Subcutaneous abdominal adipose tissue (tissue), 5 donors: ENCODE measurements around the gene GREB1.
A peak's percentile ranks its signal among the peaks of the same experiment; 100 is the strongest.

Experiments used
- H3K27ac ChIP-seq: one replicate; pipeline ENCODE4 v1.7.0; 2013; ENCODE audit warnings: low read depth, mild to moderate bottlenecking, inconsistent platforms, low read length, moderate library complexity
- H3K27me3 ChIP-seq, 5 donors: one replicate each; pipeline ENCODE4 v1.7.0; 2013; ENCODE audit warnings: low read length in 5 of 5, inconsistent platforms in 1 of 5; ENCODE audit not compliant: control insufficient read depth in 5 of 5, insufficient read depth in 4 of 5
- H3K36me3 ChIP-seq, 5 donors: one replicate each; pipeline ENCODE4 v1.7.0; 2013; ENCODE audit warnings: low read length in 5 of 5; ENCODE audit not compliant: control insufficient read depth in 5 of 5, insufficient read depth in 5 of 5
- H3K4me1 ChIP-seq, 5 donors: one replicate each; pipeline ENCODE4 v1.7.0; 2013; ENCODE audit warnings: low read length in 5 of 5, mild to moderate bottlenecking in 3 of 5, moderate library complexity in 1 of 5; ENCODE audit not compliant: control insufficient read depth in 5 of 5, insufficient read depth in 5 of 5
- H3K4me3 ChIP-seq, 5 donors: one replicate each; pipeline ENCODE4 v1.7.0; 2013; ENCODE audit warnings: low read length in 5 of 5, low read depth in 1 of 5
- H3K9ac ChIP-seq, 5 donors: one replicate each; pipeline ENCODE4 v1.7.0; 2013; ENCODE audit warnings: low read length in 5 of 5, mild to moderate bottlenecking in 4 of 5, moderate library complexity in 3 of 5
- H3K9me3 ChIP-seq, 5 donors: one replicate each; pipeline ENCODE4 v1.7.0; 2013; ENCODE audit warnings: low read length in 5 of 5; ENCODE audit not compliant: control insufficient read depth in 5 of 5
- donor health status: healthy.
- donor health status: healthy.
- donor health status: healthy.
- donor health status: healthy.
- donor health status: healthy.

Gene GREB1

GRCh38 chr2:11498543-11499034 lies 35.3 kb upstream of the GREB1 start:
- no peak overlapping the region for H3K9ac ChIP-seq
- H3K36me3 ChIP-seq = no peaks in the 10 kb centered on the region
- peaks cover 0 to 8% (median 2%) of the 10 kb centered on the region in 5 donors for H3K27me3 ChIP-seq
- H3K27ac ChIP-seq = no peak overlapping the region
- H3K9me3 ChIP-seq = peaks cover 0 to 9% (median 2%) of the 10 kb centered on the region in 5 donors
- peak overlapping the region in 1 of 5 donors; percentile 23 for H3K4me3 ChIP-seq
- H3K4me1 ChIP-seq = peaks cover 0 to 20% (median 13%) of the 10 kb centered on the region in 5 donors

GRCh38 chr2:11499081-11499743 lies 34.6 kb upstream of the GREB1 start:
- Histone ChIP-seq H3K27ac (no peak overlapping the region), H3K9ac (no peak overlapping the region)

GRCh38 chr2:11500702-11501303 lies 33.0 kb upstream of the GREB1 start:
- Histone ChIP-seq H3K4me3 (no peak overlapping the region), H3K27ac (no peak overlapping the region), H3K36me3 (no peaks in the 10 kb centered on the region), H3K9ac (no peak overlapping the region), H3K4me1 (peaks cover 0 to 20% (median 13%) of the 10 kb centered on the region in 5 donors), H3K27me3 (peaks cover 0 to 3% (median 0%) of the 10 kb centered on the region in 5 donors), H3K9me3 (peaks cover 0 to 10% (median 2%) of the 10 kb centered on the region in 5 donors)

More at GRCh38 chr2:11499081-11499743, 34.6 kb upstream of the GREB1 start:
- Histone ChIP-seq H3K4me1 (peaks cover 0 to 20% (median 13%) of the 10 kb centered on the region in 5 donors), H3K27me3 (peaks cover 0 to 8% (median 2%) of the 10 kb centered on the region in 5 donors), H3K4me3 (no peak overlapping the region), H3K36me3 (no peaks in the 10 kb centered on the region), H3K9me3 (peaks cover 0 to 10% (median 2%) of the 10 kb centered on the region in 5 donors)

GRCh38 chr2:11502740-11503292 lies 31.0 kb upstream of the GREB1 start:
- no peak overlapping the region for H3K27ac ChIP-seq
- H3K9me3 ChIP-seq = peaks cover 0 to 10% (median 2%) of the 10 kb centered on the region in 5 donors
- H3K4me3 ChIP-seq = no peak overlapping the region
- peaks cover 0 to 20% (median 11%) of the 10 kb centered on the region in 5 donors for H3K4me1 ChIP-seq
- no peak overlapping the region for H3K9ac ChIP-seq
- H3K36me3 ChIP-seq = no peaks in the 10 kb centered on the region
- H3K27me3 ChIP-seq = no peaks in the 10 kb centered on the region

- H3K4me1 ChIP-seq = peaks cover 0 to 16% (median 8%) of the 10 kb centered on the region in 5 donors
- H3K36me3 ChIP-seq = no peaks in the 10 kb centered on the region
- H3K27ac ChIP-seq = no peak overlapping the region
Observed at GRCh38 chr2:11503354-11503927, 30.4 kb upstream of the GREB1 start.

GRCh38 chr2:11505652-11506610 lies 27.9 kb upstream of the GREB1 start:
- peaks cover 0 to 5% (median 0%) of the 10 kb centered on the region in 5 donors for H3K4me1 ChIP-seq
- no peak overlapping the region for H3K27ac ChIP-seq
- no peak overlapping the region for H3K9ac ChIP-seq
- peaks cover 0 to 10% (median 2%) of the 10 kb centered on the region in 5 donors for H3K9me3 ChIP-seq
- no peak overlapping the region for H3K4me3 ChIP-seq
- H3K27me3 ChIP-seq = no peaks in the 10 kb centered on the region
- H3K36me3 ChIP-seq = no peaks in the 10 kb centered on the region

More at GRCh38 chr2:11503354-11503927, 30.4 kb upstream of the GREB1 start:
- Histone ChIP-seq H3K4me3 (no peak overlapping the region), H3K9ac (no peak overlapping the region), H3K27me3 (no peaks in the 10 kb centered on the region), H3K9me3 (peaks cover 0 to 10% (median 2%) of the 10 kb centered on the region in 5 donors)

- H3K9me3 ChIP-seq = peaks cover 0 to 10% (median 2%) of the 10 kb centered on the region in 5 donors
- no peak overlapping the region for H3K9ac ChIP-seq
- H3K4me1 ChIP-seq = no peaks in the 10 kb centered on the region
- no peak overlapping the region for H3K27ac ChIP-seq
- peaks cover 0 to 4% (median 0%) of the 10 kb centered on the region in 5 donors for H3K27me3 ChIP-seq
- H3K36me3 ChIP-seq = no peaks in the 10 kb centered on the region
- no peak overlapping the region for H3K4me3 ChIP-seq
Observed at GRCh38 chr2:11506611-11506969, 27.3 kb upstream of the GREB1 start.

- no peak overlapping the region for H3K27ac ChIP-seq
- H3K4me1 ChIP-seq = no peaks in the 10 kb centered on the region
- H3K36me3 ChIP-seq = no peaks in the 10 kb centered on the region
- H3K9ac ChIP-seq = no peak overlapping the region
- H3K4me3 ChIP-seq = no peak overlapping the region
- peaks cover 0 to 4% (median 0%) of the 10 kb centered on the region in 5 donors for H3K27me3 ChIP-seq
- peaks cover 0 to 10% (median 2%) of the 10 kb centered on the region in 5 donors for H3K9me3 ChIP-seq
Observed at GRCh38 chr2:11507517-11507916, 26.3 kb upstream of the GREB1 start.

GRCh38 chr2:11508279-11508678 lies 25.6 kb upstream of the GREB1 start:
- H3K9me3 ChIP-seq = peaks cover 0 to 4% (median 2%) of the 10 kb centered on the region in 5 donors
- no peak overlapping the region for H3K27ac ChIP-seq
- H3K4me3 ChIP-seq = no peak overlapping the region
- no peaks in the 10 kb centered on the region for H3K36me3 ChIP-seq
- no peaks in the 10 kb centered on the region for H3K4me1 ChIP-seq
- no peak overlapping the region for H3K9ac ChIP-seq
- peaks cover 0 to 4% (median 0%) of the 10 kb centered on the region in 5 donors for H3K27me3 ChIP-seq
